PC-3 (cell line): ENCODE data around the gene MACROD2.
"Not testable (repeated sequence)": the region's sequence is repeated elsewhere in the genome, so short reads cannot be mapped to it uniquely, and the experiment has no call there.

Experiments
- CTCF ChIP-seq: fragments of 300-600 bp; sonication (generic); conservative IDR thresholded peaks from 2 replicates; pipeline ENCODE4 v1.5.1; 2017; ENCODE audit warnings: antibody characterized with exemption, low read depth, mild to moderate bottlenecking, low read length
- EZH2 ChIP-seq: fragments of 300-600 bp; sonication (generic); IDR thresholded peaks from one replicate; pipeline ENCODE4 v1.6.1; 2017; ENCODE audit warnings: antibody characterized with exemption, mild to moderate bottlenecking, low read length; ENCODE audit not compliant: unreplicated experiment
- EZH2phosphoT487 ChIP-seq: fragments of 300-600 bp; sonication (generic); IDR thresholded peaks from 2 replicates; pipeline ENCODE4 v1.6.1; 2018; ENCODE audit warnings: mild to moderate bottlenecking, antibody characterized with exemption, low read length, borderline replicate concordance

GRCh38 chr20:14982324-14982723 lies 987.0 kb downstream of the MACROD2 start:
- not testable (repeated sequence) for TF ChIP-seq EZH2, CTCF, EZH2phosphoT487
